PC-3 (cell line): ENCODE measurements around the gene TPO. TPM values are rescaled to one million over a fixed set of nuclear protein-coding genes. Genes with fewer than 3 reads are reported as not detected.

Experiments
- ATAC-seq: fragments of 200-7000 bp; cut with Tn5 transposase; 2 replicates; pipeline ENCODE4 v1.9.1; 2020; ENCODE audit warnings: mild to moderate bottlenecking, moderate library complexity
- BruUV-seq: library from RNA; stranded (reverse); fragments of 400-500 nt; replicated peaks from 2 replicates; lab custom pipeline; 2021; lab: Mats Ljungman, UMichigan
- CTCF ChIA-PET: fragments of 300-600 bp; sonication (Branson Sonifier 250); formaldehyde crosslinking; loops from one replicate; lab custom pipeline; 2022; ENCODE audit warnings: antibody characterized with exemption; lab: Charles Lee
- POLR2A ChIA-PET: fragments of 300-600 bp; sonication (Branson Sonifier 250); formaldehyde crosslinking; loops from one replicate; lab custom pipeline; 2022; ENCODE audit warnings: antibody characterized with exemption; ENCODE audit not compliant: unreplicated experiment; lab: Charles Lee
- DNase-seq: peaks from one replicate; pipeline ENCODE4 v3.0.0-alpha.2; 2015
- H2AFZ ChIP-seq: fragments of 300-600 bp; sonication (generic); 2 replicates; pipeline ENCODE4 v1.6.0; 2016; ENCODE audit warnings: antibody characterized with exemption, low read length
- H3F3A ChIP-seq: fragments of 300-600 bp; sonication (generic); one replicate; pipeline ENCODE4 v1.6.0; 2017; ENCODE audit warnings: antibody characterized with exemption, low read length, control low read depth, mild to moderate bottlenecking; ENCODE audit not compliant: unreplicated experiment
- H3K27ac ChIP-seq: fragments of 300-600 bp; sonication (generic); 2 replicates; pipeline ENCODE4 v1.5.1; 2016; ENCODE audit warnings: mild to moderate bottlenecking, low read length
- H3K27me3 ChIP-seq: fragments of 300-600 bp; sonication (generic); 2 replicates; pipeline ENCODE4 v1.6.1; 2016; ENCODE audit warnings: low read length, mixed read lengths
- H3K36me3 ChIP-seq: fragments of 300-600 bp; sonication (generic); 2 replicates; pipeline ENCODE4 v1.6.1; 2016; ENCODE audit warnings: low read depth, mixed run types, low read length, mixed read lengths
- H3K4me1 ChIP-seq: fragments of 300-600 bp; sonication (generic); 2 replicates; pipeline ENCODE4 v1.5.1; 2016; ENCODE audit warnings: low read length; ENCODE audit not compliant: insufficient read depth
- H3K4me2 ChIP-seq: fragments of 300-600 bp; sonication (generic); 2 replicates; pipeline ENCODE4 v1.6.0; 2016; ENCODE audit warnings: low read length
- H3K4me3 ChIP-seq: fragments of 300-600 bp; sonication (generic); 2 replicates; pipeline ENCODE4 v1.5.1; 2016; ENCODE audit warnings: mild to moderate bottlenecking, low read length, mixed read lengths
- H3K79me2 ChIP-seq: fragments of 300-600 bp; sonication (generic); 2 replicates; pipeline ENCODE4 v1.6.1; 2017; ENCODE audit warnings: low read length, mixed read lengths
- H3K9ac ChIP-seq: fragments of 300-600 bp; sonication (generic); 2 replicates; pipeline ENCODE4 v1.6.0; 2016; ENCODE audit warnings: mild to moderate bottlenecking, low read length
- H3K9me2 ChIP-seq: fragments of 300-600 bp; sonication (generic); replicated peaks from 2 replicates; pipeline ENCODE4 v1.6.1; 2016; ENCODE audit warnings: mixed run types, low read length, mixed read lengths
- H3K9me3 ChIP-seq: fragments of 300-600 bp; sonication (generic); 2 replicates; pipeline ENCODE4 v1.6.1; 2016; ENCODE audit warnings: low read length, mixed read lengths
- H4K20me1 ChIP-seq: fragments of 300-600 bp; sonication (generic); 2 replicates; pipeline ENCODE4 v1.6.1; 2016; ENCODE audit warnings: low read length, mixed read lengths
- EZH2 ChIP-seq: fragments of 300-600 bp; sonication (generic); IDR thresholded peaks from one replicate; pipeline ENCODE4 v1.6.1; 2017; ENCODE audit warnings: antibody characterized with exemption, mild to moderate bottlenecking, low read length; ENCODE audit not compliant: unreplicated experiment
- EZH2phosphoT487 ChIP-seq: fragments of 300-600 bp; sonication (generic); IDR thresholded peaks from 2 replicates; pipeline ENCODE4 v1.6.1; 2018; ENCODE audit warnings: mild to moderate bottlenecking, antibody characterized with exemption, low read length, borderline replicate concordance
- intact Hi-C: fragments of 100-400 bp; cut with micrococcal nuclease; formaldehyde crosslinking; loops from 2 replicates; pipeline ENCODE4 v1.9.0; 2023
- total RNA-seq: library from RNA; depleted of rRNA; stranded (reverse); fragments of >200 nt; gene quantifications from 2 replicates; pipeline ENCODE4 v1.2.3, GENCODE V29; 2014
- TF ChIP-seq, protein P1 (sequence below): fragments of 300-600 bp; sonication (generic); conservative IDR thresholded peaks from 2 replicates; pipeline ENCODE4 v1.5.1; 2017; ENCODE audit warnings: antibody characterized with exemption, low read depth, mild to moderate bottlenecking, low read length

The TPO gene
- total RNA-seq, 1 experiment from 2014 or later = not detected

DNA sequence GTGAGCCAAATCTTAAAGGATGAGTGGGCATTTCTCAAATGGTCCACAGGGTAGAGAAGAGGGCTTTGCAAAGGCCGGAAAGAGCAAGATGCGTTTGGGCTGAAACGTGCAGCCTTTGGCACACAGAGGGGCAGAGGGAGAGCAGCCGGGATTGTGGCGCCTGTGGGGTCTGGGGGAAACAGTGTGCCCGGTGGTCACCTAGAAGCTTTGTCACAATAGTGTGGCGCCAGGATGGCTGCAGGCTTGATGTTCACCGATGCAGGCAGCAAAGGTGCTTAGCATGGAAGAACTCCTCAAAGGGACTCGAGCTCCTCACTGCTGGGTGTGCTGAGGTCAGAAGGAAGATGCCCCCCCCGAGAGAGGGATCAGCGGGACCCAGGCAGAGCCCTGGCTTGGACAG is 23.8 kb downstream of the TPO start:
- no TSS peak for BruUV-seq
- intact Hi-C loops = no loop called here
- DNase-seq (no peak), ATAC-seq (no peak)
- Histone ChIP-seq H3K4me1 (no peaks in the 10 kb centered on the region), H3K4me2 (no peak overlapping the region), H3K4me3 (no peak overlapping the region), H3K27me3 (peaks cover 74% of the 10 kb centered on the region), H3K27ac (no peak overlapping the region), H3K9me2 (no peaks in the 10 kb centered on the region), H4K20me1 (no peaks in the 10 kb centered on the region), H3K9ac (no peak overlapping the region), H2AFZ (no peak overlapping the region), H3F3A (no peaks in the 10 kb centered on the region), H3K79me2 (no peaks in the 10 kb centered on the region), H3K36me3 (no peaks in the 10 kb centered on the region), H3K9me3 (no peaks in the 10 kb centered on the region)
- POLR2A ChIA-PET = no interaction called here
- TF ChIP-seq EZH2phosphoT487 = no peak
- CTCF ChIA-PET = no interaction called here

DNA sequence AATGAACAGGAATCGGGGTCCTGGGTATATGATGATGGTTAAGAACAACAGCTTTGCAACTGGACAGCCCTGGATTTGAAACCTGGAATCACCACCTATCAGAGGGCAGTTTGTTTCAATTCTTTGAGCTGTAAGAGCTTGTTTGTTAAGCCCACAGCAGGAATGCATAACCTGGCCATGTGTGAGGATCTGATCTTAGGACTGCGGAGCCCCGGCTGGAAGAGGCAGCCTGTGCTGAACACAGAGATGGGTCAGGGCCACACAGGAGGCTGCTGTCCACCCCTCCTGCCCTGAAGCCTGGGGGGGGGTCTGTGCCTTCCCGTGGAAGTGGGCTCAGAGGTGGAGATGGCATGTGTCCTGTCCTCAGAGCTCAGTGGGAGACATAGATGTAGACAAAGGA is 24.3 kb downstream of the TPO start:
- Histone ChIP-seq H3K27me3 (peaks cover 78% of the 10 kb centered on the region), H3K36me3 (no peaks in the 10 kb centered on the region), H3F3A (no peaks in the 10 kb centered on the region), H3K4me2 (no peak overlapping the region), H3K4me3 (no peak overlapping the region), H3K9me3 (no peaks in the 10 kb centered on the region), H3K79me2 (no peaks in the 10 kb centered on the region), H3K27ac (no peak overlapping the region), H3K9me2 (no peaks in the 10 kb centered on the region), H4K20me1 (no peaks in the 10 kb centered on the region), H3K9ac (no peak overlapping the region), H2AFZ (no peak overlapping the region), H3K4me1 (no peaks in the 10 kb centered on the region)
- CTCF ChIA-PET = no interaction called here
- intact Hi-C loops = no loop called here
- DNase-seq (no peak), ATAC-seq (no peak)
- POLR2A ChIA-PET = no interaction called here
- BruUV-seq = no TSS peak
- TF ChIP-seq EZH2phosphoT487 (no peak), EZH2 (no peak)
- TF ChIP-seq, protein P1, sequence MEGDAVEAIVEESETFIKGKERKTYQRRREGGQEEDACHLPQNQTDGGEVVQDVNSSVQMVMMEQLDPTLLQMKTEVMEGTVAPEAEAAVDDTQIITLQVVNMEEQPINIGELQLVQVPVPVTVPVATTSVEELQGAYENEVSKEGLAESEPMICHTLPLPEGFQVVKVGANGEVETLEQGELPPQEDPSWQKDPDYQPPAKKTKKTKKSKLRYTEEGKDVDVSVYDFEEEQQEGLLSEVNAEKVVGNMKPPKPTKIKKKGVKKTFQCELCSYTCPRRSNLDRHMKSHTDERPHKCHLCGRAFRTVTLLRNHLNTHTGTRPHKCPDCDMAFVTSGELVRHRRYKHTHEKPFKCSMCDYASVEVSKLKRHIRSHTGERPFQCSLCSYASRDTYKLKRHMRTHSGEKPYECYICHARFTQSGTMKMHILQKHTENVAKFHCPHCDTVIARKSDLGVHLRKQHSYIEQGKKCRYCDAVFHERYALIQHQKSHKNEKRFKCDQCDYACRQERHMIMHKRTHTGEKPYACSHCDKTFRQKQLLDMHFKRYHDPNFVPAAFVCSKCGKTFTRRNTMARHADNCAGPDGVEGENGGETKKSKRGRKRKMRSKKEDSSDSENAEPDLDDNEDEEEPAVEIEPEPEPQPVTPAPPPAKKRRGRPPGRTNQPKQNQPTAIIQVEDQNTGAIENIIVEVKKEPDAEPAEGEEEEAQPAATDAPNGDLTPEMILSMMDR = no peak

DNA sequence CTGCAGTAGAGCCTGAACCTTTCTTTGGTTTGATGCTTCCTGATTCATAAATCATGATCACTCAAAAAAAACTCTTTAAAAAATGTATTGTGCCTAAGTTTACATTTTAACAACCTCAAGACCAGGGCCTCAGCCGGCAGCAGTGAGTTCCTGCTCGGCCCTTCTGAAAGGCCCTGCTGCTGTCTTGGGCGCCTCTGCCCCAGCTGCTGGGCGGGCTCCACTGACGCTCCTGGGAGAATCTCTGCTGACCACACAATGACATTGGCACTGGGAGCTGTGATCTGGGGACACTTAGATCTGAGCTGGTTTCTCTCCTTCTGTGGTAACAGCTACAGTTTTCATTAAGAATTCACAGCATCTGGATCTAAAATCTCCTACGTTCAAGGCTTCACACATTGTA is 25.7 kb downstream of the TPO start:
- CTCF ChIA-PET = no interaction called here

More for the DNA sequence above, 25.7 kb downstream of the TPO start:
- BruUV-seq = no TSS peak
- DNase-seq = no peak
- Histone ChIP-seq H3K79me2 (no peaks in the 10 kb centered on the region), H3K4me3 (no peak overlapping the region), H4K20me1 (no peaks in the 10 kb centered on the region), H3K27me3 (peaks cover 81% of the 10 kb centered on the region), H3K9ac (no peak overlapping the region), H3K27ac (no peak overlapping the region), H3K4me1 (no peaks in the 10 kb centered on the region), H3K9me2 (no peaks in the 10 kb centered on the region), H3K9me3 (no peaks in the 10 kb centered on the region), H3F3A (no peaks in the 10 kb centered on the region), H3K4me2 (no peak overlapping the region), H3K36me3 (no peaks in the 10 kb centered on the region), H2AFZ (no peak overlapping the region)
- no peak for ATAC-seq
- POLR2A ChIA-PET = no interaction called here
- intact Hi-C loops = no loop called here
- TF ChIP-seq, protein P1 = no peak
- no peak for TF ChIP-seq EZH2
- no peak for TF ChIP-seq EZH2phosphoT487
